Skin epidermis (tissue), 12 donors: ENCODE data around the gene ARID5B.

Experiments
- H3K27ac ChIP-seq, 21 experiments: fragments of 200-600 bp; sonication (generic) in 11 of 21; one replicate each; pipeline ENCODE4 v1.5.0; 2020; ENCODE audit warnings: mild to moderate bottlenecking in 3 of 21, inconsistent platforms in 2 of 21, moderate library complexity in 2 of 21
- H3K4me3 ChIP-seq, 7 experiments: fragments of 200-600 bp; sonication (generic) in 2 of 7; one replicate each; pipeline ENCODE4 v1.5.0; 2020; ENCODE audit warnings: inconsistent platforms in 2 of 7, mild to moderate bottlenecking in 2 of 7, moderate library complexity in 1 of 7

ARID5B gene

GRCh38 chr10:62095181-62096122 lies 194.0 kb downstream of the ARID5B start:
- peak overlapping the region in 15 of 21 experiments; percentile 6 to 68 (median 53) for H3K27ac ChIP-seq
- H3K4me3 ChIP-seq, result no peak overlapping the region

- no peak overlapping the region for H3K4me3 ChIP-seq
- peak overlapping the region in 11 of 21 experiments; percentile 0 to 65 (median 32) for H3K27ac ChIP-seq
Measured at GRCh38 chr10:62096256-62096933, 194.9 kb downstream of the ARID5B start.

GRCh38 chr10:62098278-62099121 lies 197.0 kb downstream of the ARID5B start:
- H3K27ac ChIP-seq, result no peak overlapping the region

GRCh38 chr10:62099299-62099698 lies 197.8 kb downstream of the ARID5B start:
- no peak overlapping the region for H3K27ac ChIP-seq
- H3K4me3 ChIP-seq, result no peak overlapping the region

More at GRCh38 chr10:62098278-62099121, 197.0 kb downstream of the ARID5B start:
- no peak overlapping the region for H3K4me3 ChIP-seq

GRCh38 chr10:62103857-62104256 lies 202.4 kb downstream of the ARID5B start:
- H3K4me3 ChIP-seq, result no peak overlapping the region
- H3K27ac ChIP-seq, result no peak overlapping the region

- H3K4me3 ChIP-seq, result no peak overlapping the region
- no peak overlapping the region for H3K27ac ChIP-seq
Measured at GRCh38 chr10:62106929-62107519, 205.5 kb downstream of the ARID5B start.

- H3K4me3 ChIP-seq, result no peak overlapping the region
- peak overlapping the region in 3 of 21 experiments; percentile 3 to 32 (median 11) for H3K27ac ChIP-seq
Measured at GRCh38 chr10:62108759-62109586, 207.5 kb downstream of the ARID5B start.

GRCh38 chr10:62109587-62110293 lies 208.2 kb downstream of the ARID5B start:
- no peak overlapping the region for H3K4me3 ChIP-seq
- peak overlapping the region in 3 of 21 experiments; percentile 3 to 32 (median 32) for H3K27ac ChIP-seq

GRCh38 chr10:62112300-62112699 lies 210.8 kb downstream of the ARID5B start:
- H3K27ac ChIP-seq, result no peak overlapping the region
- H3K4me3 ChIP-seq, result no peak overlapping the region

GRCh38 chr10:62112963-62113362 lies 211.5 kb downstream of the ARID5B start:
- Histone ChIP-seq H3K27ac (no peak overlapping the region), H3K4me3 (no peak overlapping the region)

- Histone ChIP-seq H3K27ac (no peak overlapping the region), H3K4me3 (no peak overlapping the region)
Measured at GRCh38 chr10:62113680-62114079, 212.2 kb downstream of the ARID5B start.

GRCh38 chr10:62115321-62115720 lies 213.8 kb downstream of the ARID5B start:
- no peak overlapping the region for H3K27ac ChIP-seq

GRCh38 chr10:62115842-62116241 lies 214.3 kb downstream of the ARID5B start:
- Histone ChIP-seq H3K27ac (no peak overlapping the region), H3K4me3 (no peak overlapping the region)

More at GRCh38 chr10:62115321-62115720, 213.8 kb downstream of the ARID5B start:
- H3K4me3 ChIP-seq, result no peak overlapping the region

GRCh38 chr10:62116896-62117295 lies 215.4 kb downstream of the ARID5B start:
- no peak overlapping the region for H3K27ac ChIP-seq

GRCh38 chr10:62121187-62121530 lies 219.7 kb downstream of the ARID5B start:
- Histone ChIP-seq H3K4me3 (no peak overlapping the region), H3K27ac (no peak overlapping the region)

More at GRCh38 chr10:62116896-62117295, 215.4 kb downstream of the ARID5B start:
- no peak overlapping the region for H3K4me3 ChIP-seq

- H3K4me3 ChIP-seq, result no peak overlapping the region
- no peak overlapping the region for H3K27ac ChIP-seq
Measured at GRCh38 chr10:62127975-62128374, 226.5 kb downstream of the ARID5B start.

GRCh38 chr10:62130948-62131347 lies 229.4 kb downstream of the ARID5B start:
- Histone ChIP-seq H3K27ac (peak overlapping the region in 1 of 21 experiments; percentile 7), H3K4me3 (no peak overlapping the region)

GRCh38 chr10:62131724-62132123 lies 230.2 kb downstream of the ARID5B start:
- Histone ChIP-seq H3K27ac (peak overlapping the region in 2 of 21 experiments; percentile 28 to 30), H3K4me3 (no peak overlapping the region)
